HG02759 (cell line): ENCODE data around the gene LCTL.
"Not testable (repeated sequence)": the region's sequence is repeated elsewhere in the genome, so short reads cannot be mapped to it uniquely, and the experiment has no call there.

ENCODE experiments used
- ATAC-seq: cut with Tn5 transposase; IDR thresholded peaks from one replicate; pipeline ENCODE4 v1.9.1; 2021; ENCODE audit warnings: mild to moderate bottlenecking, moderate library complexity; ENCODE audit not compliant: unreplicated experiment

LCTL gene

DNA sequence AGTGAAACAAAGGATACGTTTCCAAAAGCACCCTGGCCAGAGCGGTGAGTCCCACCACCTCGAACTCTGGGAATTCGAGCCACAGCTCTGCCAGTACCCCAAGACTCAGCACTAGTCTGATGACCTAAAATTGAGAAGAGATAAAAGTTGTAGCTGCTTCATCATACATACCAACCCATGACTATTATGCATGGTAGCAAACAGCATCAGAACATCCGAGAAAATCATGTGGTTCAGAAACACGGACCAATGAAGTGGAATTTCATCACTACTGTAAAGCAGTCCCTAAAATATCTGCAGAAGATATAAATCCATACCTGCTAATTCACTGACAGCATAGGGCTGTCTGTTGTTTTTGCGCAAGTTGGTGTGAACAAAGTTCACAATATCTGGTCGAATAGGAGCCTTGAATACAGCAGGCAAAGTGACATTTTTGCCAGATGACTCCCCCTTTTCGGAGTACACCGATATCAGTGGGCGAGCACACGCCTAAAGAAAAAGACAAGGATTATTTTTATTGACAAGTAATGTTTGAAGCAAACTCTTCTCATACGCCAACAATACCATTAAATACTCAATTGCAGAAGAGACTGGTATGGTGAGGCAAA lies 62.7 kb downstream of the LCTL start:
- ATAC-seq, result not testable (repeated sequence)

DNA sequence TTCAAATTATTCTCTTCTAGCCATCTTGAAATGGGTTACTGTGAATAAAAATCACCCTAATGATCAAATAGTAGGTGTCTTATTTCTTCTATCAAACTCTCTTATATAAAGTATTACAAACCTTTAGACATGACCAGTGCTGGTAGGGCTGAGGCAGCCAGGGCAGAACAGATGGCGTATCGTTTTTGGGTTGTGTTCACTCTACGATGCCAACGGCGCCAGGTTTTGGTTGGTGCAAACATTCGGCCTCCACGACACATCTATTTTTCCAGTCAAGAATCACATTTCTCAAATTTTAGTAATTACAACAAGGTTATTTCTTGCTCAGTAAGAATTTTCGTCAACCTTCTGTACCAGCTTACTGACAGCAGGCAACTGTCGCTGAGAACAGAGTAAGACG lies 63.3 kb downstream of the LCTL start:
- no peak for ATAC-seq

DNA sequence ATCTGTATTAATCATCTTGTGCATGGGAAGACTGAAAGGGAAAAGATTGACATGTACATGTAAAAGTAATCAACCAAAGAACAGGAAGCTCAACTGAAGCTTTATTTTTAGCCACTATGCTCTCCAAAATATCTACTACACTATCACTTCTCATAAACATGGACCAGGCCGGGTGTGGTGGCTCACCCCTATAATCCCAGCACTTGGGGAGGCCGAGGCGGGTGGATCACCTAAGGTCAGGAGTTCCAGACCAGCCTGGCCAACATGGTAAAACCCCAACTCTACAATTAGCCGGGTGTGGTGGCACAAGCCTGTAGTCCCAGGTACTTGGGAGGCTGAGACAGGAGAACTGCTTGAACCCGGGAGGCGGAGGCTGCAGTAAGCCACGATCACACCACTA lies 65.5 kb downstream of the LCTL start:
- ATAC-seq, result not testable (repeated sequence)

DNA sequence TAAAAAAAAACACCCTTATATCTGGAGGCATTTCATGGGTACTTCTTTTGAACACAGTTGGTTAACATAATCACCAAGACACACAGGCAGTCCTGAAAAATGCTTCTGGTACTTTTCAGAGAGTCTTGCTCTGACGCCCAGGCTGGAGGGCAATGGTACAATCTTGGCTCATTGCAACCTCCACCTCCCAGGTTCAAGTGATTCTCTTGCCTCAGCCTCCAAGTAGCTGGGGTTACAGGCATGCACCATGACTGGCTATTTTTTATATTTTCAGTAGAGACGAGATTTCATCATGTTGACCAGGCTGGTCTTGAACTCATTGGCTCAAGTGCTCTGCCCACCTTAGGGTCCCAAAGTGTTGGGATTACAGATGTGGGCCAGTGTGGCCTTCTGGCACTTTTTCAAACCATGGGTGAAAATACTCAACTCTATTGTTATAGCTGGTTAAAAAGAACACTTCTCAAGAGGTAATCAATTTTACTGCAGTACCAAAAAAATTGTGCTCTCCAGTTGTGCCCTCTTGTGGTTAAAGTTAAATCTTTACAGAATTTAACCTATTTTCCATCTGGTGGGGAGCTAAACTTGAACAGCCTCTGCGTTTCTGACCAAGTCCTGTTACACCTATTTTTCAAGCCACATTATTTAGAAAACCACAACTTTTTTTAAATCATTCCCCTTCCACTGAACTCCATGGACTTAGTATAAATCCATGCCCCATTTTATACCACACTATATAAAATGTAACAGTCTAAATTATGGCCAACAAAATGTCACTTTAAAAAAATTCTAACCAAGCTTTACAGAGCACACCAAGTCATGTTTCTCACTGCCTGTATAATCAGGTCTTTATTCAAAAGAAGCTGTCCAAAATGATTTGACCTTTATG lies 67.1 kb downstream of the LCTL start:
- ATAC-seq, result no peak
